Measurements from ENCODE around the gene NRCAM. TPM values are rescaled to one million over a fixed set of nuclear protein-coding genes. Genes with fewer than 3 reads are reported as not detected.
A peak's percentile ranks its signal among the peaks of the same experiment; 100 is the strongest.

Gene NRCAM
- total and polyA plus RNA-seq, 10 of the 15 experiments (the other 5 are each of a cell fraction or from before 2014, with no cell fraction given), result 0.30 to 2.0 (median 1.0) TPM

GRCh38 chr7:108181073-108181985 is 274.9 kb downstream of the NRCAM start:
- Histone ChIP-seq H4K20me1 (ENCODE audit: control insufficient read depth, insufficient read depth) (no peaks in the 10 kb centered on the region), H3K27me3 (replicated peaks in 1 of 2; ENCODE audit: control insufficient read depth in 2 of 2, insufficient read depth in 2 of 2, low read length in 1 of 2) (no peaks in the 10 kb centered on the region), H2AFZ (ENCODE audit: control insufficient read depth, low read depth, low read length) (no peak overlapping the region), H3K9me3 (replicated peaks; ENCODE audit: control insufficient read depth, insufficient read depth, low read length) (no peaks in the 10 kb centered on the region), H3K4me1 (ENCODE audit: control insufficient read depth, insufficient read depth, low read length) (no peaks in the 10 kb centered on the region), H3K79me2 (ENCODE audit: control insufficient read depth, insufficient read depth, low read length) (no peaks in the 10 kb centered on the region), H3K27ac (ENCODE audit: control insufficient read depth, insufficient read depth) (no peak overlapping the region), H3K9ac (ENCODE audit: control insufficient read depth, insufficient read depth, low read length) (no peak overlapping the region), H3K4me3 (no peak overlapping the region), H3K36me3 (ENCODE audit: control insufficient read depth in 2 of 2, insufficient read depth in 2 of 2, low read length in 1 of 2) (no peaks in the 10 kb centered on the region), H3K4me2 (ENCODE audit: control insufficient read depth, insufficient read depth) (no peak overlapping the region)
- in situ Hi-C loops (cut with MboI) (loop anchor here (5.0 kb wide), 2 partner anchors 276 to 321 kb away; partner anchors contain the start of gene NRCAM), intact Hi-C loops (cut with micrococcal nuclease; ENCODE audit: unreplicated experiment) (loop anchor here (1.0 to 10.0 kb wide), 4 partner anchors 123 to 316 kb away; no protein-coding TSS in a partner anchor)
- DNase-seq (ENCODE audit: low read depth, low spot score) (peak; percentile 28), FAIRE-seq (peak; percentile 31), ATAC-seq (peak; percentile 82)
- ChIA-PET CTCF (interaction anchor here (0.7 to 5.3 kb wide), 15 partner anchors 23 to 322 kb away, joined by 3 to 60 read pairs (median 4); no protein-coding TSS in a partner anchor), RAD21 (ENCODE audit: unreplicated experiment) (interaction anchor here (0.6 to 1.1 kb wide), 8 partner anchors 155 to 320 kb away, joined by 3 to 10 read pairs (median 4); partner anchors contain the start of gene NRCAM), POLR2A (no interaction called here), SMC1A (ENCODE audit: uncharacterized antibody, unreplicated experiment) (interaction anchor here (0.7 to 1.4 kb wide), 12 partner anchors 11 to 322 kb away, joined by 3 to 10 read pairs (median 4); no protein-coding TSS in a partner anchor)
- 16% methylated on average over 8 of the region's 8 CpGs for WGBS (ENCODE audit: insufficient coverage, insufficient replicate concordance, low lambda C conversion rate, missing lambda C conversion rate)
- BruUV-seq (replicated peaks), result no TSS peak
- no peak for TF ChIP-seq HCFC1 (IDR thresholded peaks at IDR 0.05; ENCODE audit: low read length)
- TF ChIP-seq, protein P1, sequence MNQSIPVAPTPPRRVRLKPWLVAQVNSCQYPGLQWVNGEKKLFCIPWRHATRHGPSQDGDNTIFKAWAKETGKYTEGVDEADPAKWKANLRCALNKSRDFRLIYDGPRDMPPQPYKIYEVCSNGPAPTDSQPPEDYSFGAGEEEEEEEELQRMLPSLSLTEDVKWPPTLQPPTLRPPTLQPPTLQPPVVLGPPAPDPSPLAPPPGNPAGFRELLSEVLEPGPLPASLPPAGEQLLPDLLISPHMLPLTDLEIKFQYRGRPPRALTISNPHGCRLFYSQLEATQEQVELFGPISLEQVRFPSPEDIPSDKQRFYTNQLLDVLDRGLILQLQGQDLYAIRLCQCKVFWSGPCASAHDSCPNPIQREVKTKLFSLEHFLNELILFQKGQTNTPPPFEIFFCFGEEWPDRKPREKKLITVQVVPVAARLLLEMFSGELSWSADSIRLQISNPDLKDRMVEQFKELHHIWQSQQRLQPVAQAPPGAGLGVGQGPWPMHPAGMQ (IDR thresholded peaks at IDR 0.05; ENCODE audit: borderline replicate concordance), result no peak
- no peak for TF ChIP-seq ZBED1 (IDR thresholded peaks at IDR 0.05; ENCODE audit: borderline replicate concordance)
- TF ChIP-seq CBFB (IDR thresholded peaks at IDR 0.05; ENCODE audit: low read depth), result no peak
- TF ChIP-seq KDM1A (IDR thresholded peaks at IDR 0.05; ENCODE audit: borderline replicate concordance), result no peak
- TF ChIP-seq FOS (IDR thresholded peaks at IDR 0.05; ENCODE audit: borderline replicate concordance, extremely low read depth, insufficient read length), result no peak
- no peak for TF ChIP-seq EP300 (IDR thresholded peaks at IDR 0.05; ENCODE audit: borderline replicate concordance in 1 of 2, control insufficient read depth in 1 of 2, low read depth in 2 of 2, low read length in 2 of 2)
- TF ChIP-seq IKZF2 (IDR thresholded peaks at IDR 0.05), result no peak
- TF ChIP-seq RAD21 (IDR thresholded peaks at IDR 0.05; ENCODE audit: insufficient read depth, low read depth, low read length), result peak; percentile 85
- TF ChIP-seq KAT2A (conservative IDR thresholded peaks at IDR 0.05; ENCODE audit: control insufficient read depth, low read depth, low read length), result no peak
- TF ChIP-seq, protein P2, sequence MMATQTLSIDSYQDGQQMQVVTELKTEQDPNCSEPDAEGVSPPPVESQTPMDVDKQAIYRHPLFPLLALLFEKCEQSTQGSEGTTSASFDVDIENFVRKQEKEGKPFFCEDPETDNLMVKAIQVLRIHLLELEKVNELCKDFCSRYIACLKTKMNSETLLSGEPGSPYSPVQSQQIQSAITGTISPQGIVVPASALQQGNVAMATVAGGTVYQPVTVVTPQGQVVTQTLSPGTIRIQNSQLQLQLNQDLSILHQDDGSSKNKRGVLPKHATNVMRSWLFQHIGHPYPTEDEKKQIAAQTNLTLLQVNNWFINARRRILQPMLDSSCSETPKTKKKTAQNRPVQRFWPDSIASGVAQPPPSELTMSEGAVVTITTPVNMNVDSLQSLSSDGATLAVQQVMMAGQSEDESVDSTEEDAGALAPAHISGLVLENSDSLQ (IDR thresholded peaks at IDR 0.05), result peak; percentile 28; the same call in 1 of the 2 replicates
- TF ChIP-seq, protein P3, sequence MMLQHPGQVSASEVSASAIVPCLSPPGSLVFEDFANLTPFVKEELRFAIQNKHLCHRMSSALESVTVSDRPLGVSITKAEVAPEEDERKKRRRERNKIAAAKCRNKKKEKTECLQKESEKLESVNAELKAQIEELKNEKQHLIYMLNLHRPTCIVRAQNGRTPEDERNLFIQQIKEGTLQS (IDR thresholded peaks at IDR 0.05; ENCODE audit: borderline replicate concordance, extremely low read depth, low read depth, low read length), result no peak
- TF ChIP-seq CHD1 (IDR thresholded peaks at IDR 0.05; ENCODE audit: low read depth, low read length), result no peak
- TF ChIP-seq BCL11A (IDR thresholded peaks at IDR 0.05; ENCODE audit: low read depth, low read length), result no peak
- peak; percentile 48 to 74 (median 62); a peak in 5 of 6 replicates for TF ChIP-seq CTCF (IDR thresholded peaks at IDR 0.05 in 2 of 3, conservative IDR thresholded peaks at IDR 0.05 in 1 of 3; ENCODE audit: control insufficient read depth in 2 of 3, extremely low read depth in 1 of 3, insufficient read depth in 1 of 3, low read depth in 3 of 3, low read length in 3 of 3)
- no peak for TF ChIP-seq CEBPB (IDR thresholded peaks at IDR 0.05; ENCODE audit: borderline replicate concordance in 1 of 2, low read depth in 2 of 2, low read length in 2 of 2)
- TF ChIP-seq RUNX3 (IDR thresholded peaks at IDR 0.05; ENCODE audit: low read length), result no peak
- no peak for TF ChIP-seq GABPA (IDR thresholded peaks at IDR 0.05; ENCODE audit: low read depth)
